Subcutaneous abdominal adipose tissue (tissue), 5 donors: Measurements from ENCODE around the gene CMSS1.

ENCODE experiments used
- H3K27ac ChIP-seq: one replicate; pipeline ENCODE4 v1.7.0; 2013; ENCODE audit warnings: low read depth, mild to moderate bottlenecking, inconsistent platforms, low read length, moderate library complexity
- H3K27me3 ChIP-seq, 5 donors: one replicate each; pipeline ENCODE4 v1.7.0; 2013; ENCODE audit warnings: low read length in 5 of 5, inconsistent platforms in 1 of 5; ENCODE audit not compliant: control insufficient read depth in 5 of 5, insufficient read depth in 4 of 5
- H3K36me3 ChIP-seq, 5 donors: one replicate each; pipeline ENCODE4 v1.7.0; 2013; ENCODE audit warnings: low read length in 5 of 5; ENCODE audit not compliant: control insufficient read depth in 5 of 5, insufficient read depth in 5 of 5
- H3K4me1 ChIP-seq, 5 donors: one replicate each; pipeline ENCODE4 v1.7.0; 2013; ENCODE audit warnings: low read length in 5 of 5, mild to moderate bottlenecking in 3 of 5, moderate library complexity in 1 of 5; ENCODE audit not compliant: control insufficient read depth in 5 of 5, insufficient read depth in 5 of 5
- H3K4me3 ChIP-seq, 5 donors: one replicate each; pipeline ENCODE4 v1.7.0; 2013; ENCODE audit warnings: low read length in 5 of 5, low read depth in 1 of 5
- H3K9ac ChIP-seq, 5 donors: one replicate each; pipeline ENCODE4 v1.7.0; 2013; ENCODE audit warnings: low read length in 5 of 5, mild to moderate bottlenecking in 4 of 5, moderate library complexity in 3 of 5
- H3K9me3 ChIP-seq, 5 donors: one replicate each; pipeline ENCODE4 v1.7.0; 2013; ENCODE audit warnings: low read length in 5 of 5; ENCODE audit not compliant: control insufficient read depth in 5 of 5
- donor health status: healthy.
- donor health status: healthy.
- donor health status: healthy.
- donor health status: healthy.
- donor health status: healthy.

Gene CMSS1

GRCh38 chr3:99891610-99892285, 74.1 kb downstream of the CMSS1 start:
- H3K27ac ChIP-seq, result no peak overlapping the region
- no peak overlapping the region for H3K9ac ChIP-seq
- peaks cover 0 to 8% (median 4%) of the 10 kb centered on the region in 5 donors for H3K4me1 ChIP-seq
- H3K9me3 ChIP-seq, result no peaks in the 10 kb centered on the region
- H3K27me3 ChIP-seq, result no peaks in the 10 kb centered on the region
- no peak overlapping the region for H3K4me3 ChIP-seq
- no peaks in the 10 kb centered on the region for H3K36me3 ChIP-seq

GRCh38 chr3:99892332-99892731, 74.7 kb downstream of the CMSS1 start:
- H3K4me1 ChIP-seq, result peaks cover 0 to 8% (median 4%) of the 10 kb centered on the region in 5 donors
- no peaks in the 10 kb centered on the region for H3K36me3 ChIP-seq
- no peaks in the 10 kb centered on the region for H3K27me3 ChIP-seq
- no peak overlapping the region for H3K9ac ChIP-seq
- no peaks in the 10 kb centered on the region for H3K9me3 ChIP-seq
- no peak overlapping the region for H3K27ac ChIP-seq
- H3K4me3 ChIP-seq, result no peak overlapping the region

GRCh38 chr3:99895131-99895696, 77.6 kb downstream of the CMSS1 start:
- peaks cover 0 to 12% (median 9%) of the 10 kb centered on the region in 5 donors for H3K4me1 ChIP-seq
- no peak overlapping the region for H3K9ac ChIP-seq
- H3K27me3 ChIP-seq, result no peaks in the 10 kb centered on the region
- H3K9me3 ChIP-seq, result no peaks in the 10 kb centered on the region
- no peaks in the 10 kb centered on the region for H3K36me3 ChIP-seq
- no peak overlapping the region for H3K27ac ChIP-seq
- no peak overlapping the region for H3K4me3 ChIP-seq

- no peak overlapping the region for H3K27ac ChIP-seq
- H3K4me1 ChIP-seq, result peaks cover 0 to 18% (median 13%) of the 10 kb centered on the region in 5 donors
- H3K27me3 ChIP-seq, result no peaks in the 10 kb centered on the region
- H3K9me3 ChIP-seq, result no peaks in the 10 kb centered on the region
- no peaks in the 10 kb centered on the region for H3K36me3 ChIP-seq
- H3K9ac ChIP-seq, result no peak overlapping the region
- H3K4me3 ChIP-seq, result no peak overlapping the region
Measured at GRCh38 chr3:99895703-99896441, 78.2 kb downstream of the CMSS1 start.

- Histone ChIP-seq H3K9ac (no peak overlapping the region), H3K36me3 (no peaks in the 10 kb centered on the region), H3K4me3 (no peak overlapping the region), H3K4me1 (peaks cover 0 to 24% (median 18%) of the 10 kb centered on the region in 5 donors), H3K27ac (no peak overlapping the region), H3K9me3 (no peaks in the 10 kb centered on the region), H3K27me3 (no peaks in the 10 kb centered on the region)
Measured at GRCh38 chr3:99896482-99896881, 78.8 kb downstream of the CMSS1 start.

- Histone ChIP-seq H3K27me3 (no peaks in the 10 kb centered on the region), H3K9ac (no peak overlapping the region), H3K27ac (no peak overlapping the region), H3K9me3 (no peaks in the 10 kb centered on the region), H3K36me3 (no peaks in the 10 kb centered on the region), H3K4me3 (no peak overlapping the region), H3K4me1 (peaks cover 0 to 32% (median 29%) of the 10 kb centered on the region in 5 donors)
Measured at GRCh38 chr3:99899603-99900002, 81.9 kb downstream of the CMSS1 start.

GRCh38 chr3:99900248-99900647, 82.6 kb downstream of the CMSS1 start:
- Histone ChIP-seq H3K4me1 (peaks cover 0 to 35% (median 28%) of the 10 kb centered on the region in 5 donors), H3K9ac (no peak overlapping the region), H3K4me3 (no peak overlapping the region), H3K27ac (peak overlapping the region; percentile 71), H3K9me3 (no peaks in the 10 kb centered on the region), H3K27me3 (no peaks in the 10 kb centered on the region), H3K36me3 (no peaks in the 10 kb centered on the region)

- no peaks in the 10 kb centered on the region for H3K9me3 ChIP-seq
- peak overlapping the region; percentile 75 for H3K27ac ChIP-seq
- no peaks in the 10 kb centered on the region for H3K36me3 ChIP-seq
- H3K27me3 ChIP-seq, result no peaks in the 10 kb centered on the region
- peaks cover 0 to 35% (median 24%) of the 10 kb centered on the region in 5 donors for H3K4me1 ChIP-seq
- peak overlapping the region in 1 of 5 donors; percentile 48 for H3K9ac ChIP-seq
- peak overlapping the region in 2 of 5 donors; percentile 29 to 33 for H3K4me3 ChIP-seq
Measured at GRCh38 chr3:99901200-99901926, 83.7 kb downstream of the CMSS1 start.

- no peaks in the 10 kb centered on the region for H3K9me3 ChIP-seq
- peak overlapping the region; percentile 75 for H3K27ac ChIP-seq
- peak overlapping the region in 1 of 5 donors; percentile 9 for H3K9ac ChIP-seq
Measured at GRCh38 chr3:99902091-99902490, 84.4 kb downstream of the CMSS1 start.

More at GRCh38 chr3:99902091-99902490, 84.4 kb downstream of the CMSS1 start:
- Histone ChIP-seq H3K36me3 (no peaks in the 10 kb centered on the region), H3K4me1 (peaks cover 0 to 35% (median 23%) of the 10 kb centered on the region in 5 donors), H3K4me3 (no peak overlapping the region), H3K27me3 (no peaks in the 10 kb centered on the region)
